PFSK-1 (cell line): ENCODE measurements around the gene ERFE.

ENCODE experiments used
- POLR2AphosphoS5 ChIP-seq: IDR thresholded peaks from 2 replicates; pipeline ENCODE4 v1.6.1; 2012; ENCODE audit warnings: low read depth, mild to moderate bottlenecking, control low read depth, low read length, moderate library complexity
- TF ChIP-seq, protein P1 (sequence below), 2 experiments: IDR thresholded peaks; 2 replicates each; pipeline versions ENCODE4 v1.6.1 to v1.8.0; 2011 to 2012; ENCODE audit warnings: low read depth in 2 of 2, low read length in 2 of 2, control low read depth in 1 of 2, inconsistent platforms in 1 of 2, mild to moderate bottlenecking in 1 of 2, moderate library complexity in 1 of 2; ENCODE audit not compliant: insufficient read depth in 1 of 2

DNA sequence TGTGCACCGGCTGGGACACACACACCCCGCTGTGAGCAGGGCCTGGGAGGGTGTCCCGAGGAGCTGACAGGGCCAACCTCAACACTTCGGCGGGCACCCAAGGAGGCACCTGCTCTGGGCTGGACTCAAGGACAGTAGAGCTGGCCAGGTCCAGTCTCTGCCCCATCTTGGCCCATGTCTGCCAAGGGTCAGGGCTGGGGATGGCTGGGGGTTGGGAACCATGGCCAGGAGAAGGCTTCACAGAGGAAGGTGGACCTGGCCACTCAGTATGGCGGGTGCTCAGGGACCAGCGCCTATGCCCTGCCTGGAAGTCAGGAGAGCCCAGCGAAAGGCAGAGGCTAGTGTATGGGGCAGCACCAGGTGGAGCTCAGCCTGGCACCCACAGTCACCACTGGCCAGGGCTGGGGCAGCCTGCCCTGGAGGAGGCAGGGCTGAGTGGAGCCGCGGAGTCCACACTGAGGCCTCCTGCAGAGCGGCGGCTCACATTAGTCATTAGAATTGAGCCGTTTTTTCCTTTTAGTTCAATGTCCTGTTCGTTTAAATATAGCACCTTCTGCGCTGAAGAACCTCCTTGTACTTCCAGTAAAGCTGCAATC is 4.2 kb downstream of the ERFE start:
- no peak for TF ChIP-seq POLR2AphosphoS5
- TF ChIP-seq, protein P1, sequence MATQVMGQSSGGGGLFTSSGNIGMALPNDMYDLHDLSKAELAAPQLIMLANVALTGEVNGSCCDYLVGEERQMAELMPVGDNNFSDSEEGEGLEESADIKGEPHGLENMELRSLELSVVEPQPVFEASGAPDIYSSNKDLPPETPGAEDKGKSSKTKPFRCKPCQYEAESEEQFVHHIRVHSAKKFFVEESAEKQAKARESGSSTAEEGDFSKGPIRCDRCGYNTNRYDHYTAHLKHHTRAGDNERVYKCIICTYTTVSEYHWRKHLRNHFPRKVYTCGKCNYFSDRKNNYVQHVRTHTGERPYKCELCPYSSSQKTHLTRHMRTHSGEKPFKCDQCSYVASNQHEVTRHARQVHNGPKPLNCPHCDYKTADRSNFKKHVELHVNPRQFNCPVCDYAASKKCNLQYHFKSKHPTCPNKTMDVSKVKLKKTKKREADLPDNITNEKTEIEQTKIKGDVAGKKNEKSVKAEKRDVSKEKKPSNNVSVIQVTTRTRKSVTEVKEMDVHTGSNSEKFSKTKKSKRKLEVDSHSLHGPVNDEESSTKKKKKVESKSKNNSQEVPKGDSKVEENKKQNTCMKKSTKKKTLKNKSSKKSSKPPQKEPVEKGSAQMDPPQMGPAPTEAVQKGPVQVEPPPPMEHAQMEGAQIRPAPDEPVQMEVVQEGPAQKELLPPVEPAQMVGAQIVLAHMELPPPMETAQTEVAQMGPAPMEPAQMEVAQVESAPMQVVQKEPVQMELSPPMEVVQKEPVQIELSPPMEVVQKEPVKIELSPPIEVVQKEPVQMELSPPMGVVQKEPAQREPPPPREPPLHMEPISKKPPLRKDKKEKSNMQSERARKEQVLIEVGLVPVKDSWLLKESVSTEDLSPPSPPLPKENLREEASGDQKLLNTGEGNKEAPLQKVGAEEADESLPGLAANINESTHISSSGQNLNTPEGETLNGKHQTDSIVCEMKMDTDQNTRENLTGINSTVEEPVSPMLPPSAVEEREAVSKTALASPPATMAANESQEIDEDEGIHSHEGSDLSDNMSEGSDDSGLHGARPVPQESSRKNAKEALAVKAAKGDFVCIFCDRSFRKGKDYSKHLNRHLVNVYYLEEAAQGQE (IDR thresholded peaks at IDR 0.05; ENCODE audit: insufficient read depth in 1 of 2, low read depth in 2 of 2, low read length in 2 of 2) = no peak
